ENCODE measurements around the gene RNF31. TPM values are rescaled to one million over a fixed set of nuclear protein-coding genes. Genes with fewer than 3 reads are reported as not detected.
A peak's percentile ranks its signal among the peaks of the same experiment; 100 is the strongest.

Gene RNF31
- total and polyA plus RNA-seq, 2 of the 13 experiments (the other 11 are each of a cell fraction or from before 2014, with no cell fraction given): 48.2 to 86.8 TPM

DNA sequence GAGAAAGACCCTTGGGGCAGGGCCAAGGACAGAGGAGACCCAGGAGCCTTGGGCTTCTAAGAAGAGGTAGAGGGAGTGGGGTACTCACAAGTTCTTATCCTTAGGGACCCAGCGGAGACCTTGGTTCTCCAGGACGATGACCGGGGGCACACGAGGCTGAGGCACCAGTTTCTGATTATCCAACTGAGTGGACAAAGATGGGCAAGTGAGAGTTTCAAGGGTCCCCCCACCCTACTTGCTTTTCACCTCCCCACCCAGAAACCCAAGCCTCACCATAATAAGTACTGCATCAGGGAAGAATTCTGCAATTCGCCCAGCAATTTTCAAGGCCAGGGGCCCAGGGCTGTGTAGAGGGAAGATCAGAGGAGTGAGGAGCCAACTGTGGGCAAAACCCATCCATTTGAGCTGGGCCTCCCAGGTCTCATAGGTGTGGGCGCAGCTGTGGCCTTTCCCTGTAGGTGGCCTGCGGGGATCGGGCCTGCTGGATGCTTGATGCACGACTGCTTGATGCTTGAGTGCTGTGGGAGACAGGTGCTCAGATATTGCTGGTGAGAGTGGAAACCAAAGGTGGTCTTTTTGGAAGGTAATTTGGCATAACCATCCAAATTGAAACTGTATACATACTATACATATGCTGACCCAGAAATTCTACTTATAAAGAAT, 7.9 kb upstream of the RNF31 start (continued):
- TF ChIP-seq SAP130 (CRISPR knock-in tag; IDR thresholded peaks at IDR 0.05; ENCODE audit: low read depth) (peak; percentile 55), ZNF547 (CRISPR knock-in tag; IDR thresholded peaks at IDR 0.05) (peak; percentile 74; the same call in 1 of the 2 replicates), TCF7 (IDR thresholded peaks at IDR 0.05; ENCODE audit: low read depth) (no peak), HNRNPH1 (optimal IDR thresholded peaks at IDR 0.05; ENCODE audit: low read depth, low read length) (peak; percentile 30), ZFP62 (CRISPR knock-in tag; IDR thresholded peaks at IDR 0.05) (no peak)
- TF ChIP-seq, protein P1, sequence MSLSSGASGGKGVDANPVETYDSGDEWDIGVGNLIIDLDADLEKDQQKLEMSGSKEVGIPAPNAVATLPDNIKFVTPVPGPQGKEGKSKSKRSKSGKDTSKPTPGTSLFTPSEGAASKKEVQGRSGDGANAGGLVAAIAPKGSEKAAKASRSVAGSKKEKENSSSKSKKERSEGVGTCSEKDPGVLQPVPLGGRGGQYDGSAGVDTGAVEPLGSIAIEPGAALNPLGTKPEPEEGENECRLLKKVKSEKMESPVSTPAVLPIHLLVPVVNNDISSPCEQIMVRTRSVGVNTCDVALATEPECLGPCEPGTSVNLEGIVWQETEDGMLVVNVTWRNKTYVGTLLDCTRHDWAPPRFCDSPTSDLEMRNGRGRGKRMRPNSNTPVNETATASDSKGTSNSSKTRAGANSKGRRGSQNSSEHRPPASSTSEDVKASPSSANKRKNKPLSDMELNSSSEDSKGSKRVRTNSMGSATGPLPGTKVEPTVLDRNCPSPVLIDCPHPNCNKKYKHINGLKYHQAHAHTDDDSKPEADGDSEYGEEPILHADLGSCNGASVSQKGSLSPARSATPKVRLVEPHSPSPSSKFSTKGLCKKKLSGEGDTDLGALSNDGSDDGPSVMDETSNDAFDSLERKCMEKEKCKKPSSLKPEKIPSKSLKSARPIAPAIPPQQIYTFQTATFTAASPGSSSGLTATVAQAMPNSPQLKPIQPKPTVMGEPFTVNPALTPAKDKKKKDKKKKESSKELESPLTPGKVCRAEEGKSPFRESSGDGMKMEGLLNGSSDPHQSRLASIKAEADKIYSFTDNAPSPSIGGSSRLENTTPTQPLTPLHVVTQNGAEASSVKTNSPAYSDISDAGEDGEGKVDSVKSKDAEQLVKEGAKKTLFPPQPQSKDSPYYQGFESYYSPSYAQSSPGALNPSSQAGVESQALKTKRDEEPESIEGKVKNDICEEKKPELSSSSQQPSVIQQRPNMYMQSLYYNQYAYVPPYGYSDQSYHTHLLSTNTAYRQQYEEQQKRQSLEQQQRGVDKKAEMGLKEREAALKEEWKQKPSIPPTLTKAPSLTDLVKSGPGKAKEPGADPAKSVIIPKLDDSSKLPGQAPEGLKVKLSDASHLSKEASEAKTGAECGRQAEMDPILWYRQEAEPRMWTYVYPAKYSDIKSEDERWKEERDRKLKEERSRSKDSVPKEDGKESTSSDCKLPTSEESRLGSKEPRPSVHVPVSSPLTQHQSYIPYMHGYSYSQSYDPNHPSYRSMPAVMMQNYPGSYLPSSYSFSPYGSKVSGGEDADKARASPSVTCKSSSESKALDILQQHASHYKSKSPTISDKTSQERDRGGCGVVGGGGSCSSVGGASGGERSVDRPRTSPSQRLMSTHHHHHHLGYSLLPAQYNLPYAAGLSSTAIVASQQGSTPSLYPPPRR (CRISPR knock-in tag; IDR thresholded peaks at IDR 0.05; ENCODE audit: borderline replicate concordance): no peak
- TF ChIP-seq, protein P2, sequence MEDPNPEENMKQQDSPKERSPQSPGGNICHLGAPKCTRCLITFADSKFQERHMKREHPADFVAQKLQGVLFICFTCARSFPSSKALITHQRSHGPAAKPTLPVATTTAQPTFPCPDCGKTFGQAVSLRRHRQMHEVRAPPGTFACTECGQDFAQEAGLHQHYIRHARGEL (CRISPR knock-in tag; IDR thresholded peaks at IDR 0.05): no peak

Data from HepG2 (cell line).